ENCODE data around the gene OTUD4.
"Not testable (repeated sequence)": the region's sequence is repeated elsewhere in the genome, so short reads cannot be mapped to it uniquely, and the experiment has no call there.

OTUD4 gene

GRCh38 chr4:145180298-145181090 lies at the start of gene OTUD4:
TSS of gene OTUD4 (minus strand) at chr4:145180589. CDS start at chr4:145179973, 616 bp downstream.
- DNase-seq (ENCODE audit: extremely low read depth in 1 of 2, low read depth in 1 of 2): peak; percentile 91 to 92

GRCh38 chr4:145223228-145223627 lies 42.8 kb upstream of the OTUD4 start:
- not testable (repeated sequence) for DNase-seq (ENCODE audit: extremely low read depth in 1 of 2, low read depth in 1 of 2)

GRCh38 chr4:145221529-145221928 lies 41.1 kb upstream of the OTUD4 start:
- DNase-seq (ENCODE audit: extremely low read depth in 1 of 2, low read depth in 1 of 2): not testable (repeated sequence)

- DNase-seq (ENCODE audit: extremely low read depth in 1 of 2, low read depth in 1 of 2): no peak
Measured at GRCh38 chr4:145219090-145219489, 38.7 kb upstream of the OTUD4 start.

GRCh38 chr4:145218251-145218650 lies 37.9 kb upstream of the OTUD4 start:
- no peak for DNase-seq (ENCODE audit: extremely low read depth in 1 of 2, low read depth in 1 of 2)

GRCh38 chr4:145217349-145217748 lies 37.0 kb upstream of the OTUD4 start:
- DNase-seq (ENCODE audit: extremely low read depth in 1 of 2, low read depth in 1 of 2): no peak

GRCh38 chr4:145216535-145216934 lies 36.1 kb upstream of the OTUD4 start:
- no peak for DNase-seq (ENCODE audit: extremely low read depth in 1 of 2, low read depth in 1 of 2)

- no peak for DNase-seq (ENCODE audit: extremely low read depth in 1 of 2, low read depth in 1 of 2)
Measured at GRCh38 chr4:145213245-145213644, 32.9 kb upstream of the OTUD4 start.

GRCh38 chr4:145207934-145208333 lies 27.5 kb upstream of the OTUD4 start:
- no peak for DNase-seq (ENCODE audit: extremely low read depth in 1 of 2, low read depth in 1 of 2)

GRCh38 chr4:145203410-145203809 lies 23.0 kb upstream of the OTUD4 start:
- DNase-seq (ENCODE audit: extremely low read depth in 1 of 2, low read depth in 1 of 2): no peak

GRCh38 chr4:145200366-145200765 lies 20.0 kb upstream of the OTUD4 start:
- no peak for DNase-seq (ENCODE audit: extremely low read depth in 1 of 2, low read depth in 1 of 2)

- no peak for DNase-seq (ENCODE audit: extremely low read depth in 1 of 2, low read depth in 1 of 2)
Measured at GRCh38 chr4:145199051-145199716, 18.8 kb upstream of the OTUD4 start.

GRCh38 chr4:145196747-145197146 lies 16.4 kb upstream of the OTUD4 start:
- DNase-seq (ENCODE audit: extremely low read depth in 1 of 2, low read depth in 1 of 2): no peak

- DNase-seq (ENCODE audit: extremely low read depth in 1 of 2, low read depth in 1 of 2): no peak
Measured at GRCh38 chr4:145195167-145195952, 15.0 kb upstream of the OTUD4 start.

GRCh38 chr4:145189981-145190380 lies 9.6 kb upstream of the OTUD4 start:
- DNase-seq (ENCODE audit: extremely low read depth in 1 of 2, low read depth in 1 of 2): no peak

- DNase-seq (ENCODE audit: extremely low read depth in 1 of 2, low read depth in 1 of 2): no peak
Measured at GRCh38 chr4:145186729-145187128, 6.3 kb upstream of the OTUD4 start.

GRCh38 chr4:145183581-145183980 lies 3.2 kb upstream of the OTUD4 start:
- no peak for DNase-seq (ENCODE audit: extremely low read depth in 1 of 2, low read depth in 1 of 2)

GRCh38 chr4:145183023-145183422 lies 2.6 kb upstream of the OTUD4 start:
- DNase-seq (ENCODE audit: extremely low read depth in 1 of 2, low read depth in 1 of 2): no peak

GRCh38 chr4:145182222-145182621 lies 1.8 kb upstream of the OTUD4 start:
- no peak for DNase-seq (ENCODE audit: extremely low read depth in 1 of 2, low read depth in 1 of 2)

GRCh38 chr4:145181091-145181501 lies 707 bp upstream of the OTUD4 start:
- no peak for DNase-seq (ENCODE audit: extremely low read depth in 1 of 2, low read depth in 1 of 2)

GRCh38 chr4:145179861-145180297 lies 510 bp downstream of the OTUD4 start:
- not testable (repeated sequence) for DNase-seq (ENCODE audit: extremely low read depth in 1 of 2, low read depth in 1 of 2)

Data from stimulated activated CD8-positive, alpha-beta memory T cell treated with anti-CD3 and anti-CD28 coated beads, Interleukin-7, amount 100 ng/mL, for 48 hours (primary cell).